HepG2 (cell line): ENCODE measurements around the gene TBC1D16. TPM values are rescaled to one million over a fixed set of nuclear protein-coding genes. Genes with fewer than 3 reads are reported as not detected.
A peak's percentile ranks its signal among the peaks of the same experiment; 100 is the strongest.

Experiments
- ADNP ChIP-seq: sonication (generic); formaldehyde crosslinking; IDR thresholded peaks from 2 replicates; pipeline ENCODE4 v1.4.0; 2020; ENCODE audit warnings: missing genetic modification reagents
- ASH2L ChIP-seq: fragments of 300-600, 200-600 bp; sonication (generic); IDR thresholded peaks from 2 replicates; pipeline ENCODE4 v1.7.0; 2017; ENCODE audit warnings: low read depth, mild to moderate bottlenecking, moderate library complexity, mixed read lengths, low read length; ENCODE audit not compliant: insufficient read length
- KLF13 ChIP-seq: sonication (generic); formaldehyde crosslinking; IDR thresholded peaks from 2 replicates; pipeline ENCODE4 v1.4.0; 2020; ENCODE audit warnings: mild to moderate bottlenecking, missing genetic modification reagents
- NFE2 ChIP-seq: sonication (generic); formaldehyde crosslinking; IDR thresholded peaks from 2 replicates; pipeline ENCODE4 v1.4.0; 2020; ENCODE audit warnings: missing genetic modification reagents
- NFKBIZ ChIP-seq: IDR thresholded peaks from 2 replicates; pipeline ENCODE4 v1.6.1; 2018; ENCODE audit warnings: missing genetic modification reagents, missing compliant biosample characterization
- POLR2G ChIP-seq: fragments of 200-400 bp; formaldehyde crosslinking; IDR thresholded peaks from 2 replicates; pipeline ENCODE4 v1.6.1; 2018; ENCODE audit warnings: mild to moderate bottlenecking, low read depth, low read length, moderate library complexity
- RARG ChIP-seq: sonication (generic); formaldehyde crosslinking; IDR thresholded peaks from 2 replicates; pipeline ENCODE4 v1.4.0; 2020; ENCODE audit warnings: low read depth, mild to moderate bottlenecking, missing genetic modification reagents
- RCOR2 ChIP-seq: IDR thresholded peaks from 2 replicates; pipeline ENCODE4 v1.6.1; 2016; ENCODE audit warnings: missing biosample characterization, missing genetic modification reagents
- REL ChIP-seq: sonication (generic); formaldehyde crosslinking; conservative IDR thresholded peaks from 2 replicates; pipeline ENCODE4 v1.8.0; 2022; ENCODE audit warnings: mild to moderate bottlenecking, missing genetic modification reagents, moderate library complexity
- SP2 ChIP-seq: sonication (generic); formaldehyde crosslinking; IDR thresholded peaks from 2 replicates; pipeline ENCODE4 v1.5.1; 2020; ENCODE audit warnings: mild to moderate bottlenecking, missing genetic modification reagents
- ZNF160 ChIP-seq: sonication (generic); formaldehyde crosslinking; IDR thresholded peaks from 2 replicates; pipeline ENCODE4 v1.8.0; 2022; ENCODE audit warnings: mild to moderate bottlenecking, inconsistent platforms, missing genetic modification reagents
- ZNF224 ChIP-seq: sonication (generic); formaldehyde crosslinking; IDR thresholded peaks from 2 replicates; pipeline ENCODE4 v1.5.0; 2020; ENCODE audit warnings: mild to moderate bottlenecking, missing genetic modification reagents
- ZNF556 ChIP-seq: sonication (generic); formaldehyde crosslinking; IDR thresholded peaks from 2 replicates; pipeline ENCODE4 v1.4.0; 2020; ENCODE audit warnings: mild to moderate bottlenecking, missing genetic modification reagents, borderline replicate concordance
- ZNF788 ChIP-seq: sonication (generic); formaldehyde crosslinking; IDR thresholded peaks from 2 replicates; pipeline ENCODE4 v1.5.0; 2020; ENCODE audit warnings: mild to moderate bottlenecking, missing genetic modification reagents, borderline replicate concordance
- ZNF792 ChIP-seq: IDR thresholded peaks from 2 replicates; pipeline ENCODE4 v1.6.1; 2016
- polyA plus RNA-seq, 8 experiments: library from polyadenylated mRNA; depleted of rRNA in 3 of 8; stranded (reverse) in 7 of 8; unstranded in 1 of 8; fragments of >200 nt; fragmentation: Illumina TruSeq in 4 of 8; extraction: Trizol in 4 of 8; gene quantifications; 2 replicates each; pipeline versions ENCODE4 v1.2.1 to v1.2.3, GENCODE V29; 2011 to 2016; ENCODE audit warnings: low read depth in 4 of 8, missing spikeins in 1 of 8, mixed read lengths in 1 of 8; ENCODE audit not compliant: insufficient read depth in 1 of 8
- total RNA-seq, 5 experiments: library from RNA; depleted of rRNA; stranded (reverse); fragments of >200 nt; fragmentation: Illumina TruSeq; extraction: Trizol; gene quantifications; 2 replicates each; pipeline ENCODE4 v1.2.3, GENCODE V29; 2016; ENCODE audit warnings: low read depth in 1 of 5
- TF ChIP-seq, protein P1 (sequence below): sonication (generic); formaldehyde crosslinking; IDR thresholded peaks from 2 replicates; pipeline ENCODE4 v1.5.0; 2020; ENCODE audit warnings: mild to moderate bottlenecking, missing genetic modification reagents, borderline replicate concordance
- TF ChIP-seq, protein P2 (sequence below): sonication (generic); formaldehyde crosslinking; IDR thresholded peaks from 2 replicates; pipeline ENCODE4 v1.5.1; 2020; ENCODE audit warnings: mild to moderate bottlenecking, missing genetic modification reagents
- TF ChIP-seq, protein P3 (sequence below): sonication (generic); formaldehyde crosslinking; IDR thresholded peaks from 2 replicates; pipeline ENCODE4 v1.4.0; 2020; ENCODE audit warnings: mild to moderate bottlenecking, missing genetic modification reagents
- TF ChIP-seq, protein P4 (sequence below): sonication (generic); formaldehyde crosslinking; IDR thresholded peaks from 2 replicates; pipeline ENCODE4 v1.8.1; 2023; ENCODE audit warnings: missing genetic modification reagents, inconsistent platforms, borderline replicate concordance
- TF ChIP-seq, protein P5 (sequence below): sonication (generic); formaldehyde crosslinking; IDR thresholded peaks from 2 replicates; pipeline ENCODE4 v1.4.0; 2020; ENCODE audit warnings: missing genetic modification reagents

Gene TBC1D16
- total and polyA plus RNA-seq, 2 of the 13 experiments (the other 11 are each of a cell fraction or from before 2014, with no cell fraction given), result 14.9 to 24.9 TPM

DNA sequence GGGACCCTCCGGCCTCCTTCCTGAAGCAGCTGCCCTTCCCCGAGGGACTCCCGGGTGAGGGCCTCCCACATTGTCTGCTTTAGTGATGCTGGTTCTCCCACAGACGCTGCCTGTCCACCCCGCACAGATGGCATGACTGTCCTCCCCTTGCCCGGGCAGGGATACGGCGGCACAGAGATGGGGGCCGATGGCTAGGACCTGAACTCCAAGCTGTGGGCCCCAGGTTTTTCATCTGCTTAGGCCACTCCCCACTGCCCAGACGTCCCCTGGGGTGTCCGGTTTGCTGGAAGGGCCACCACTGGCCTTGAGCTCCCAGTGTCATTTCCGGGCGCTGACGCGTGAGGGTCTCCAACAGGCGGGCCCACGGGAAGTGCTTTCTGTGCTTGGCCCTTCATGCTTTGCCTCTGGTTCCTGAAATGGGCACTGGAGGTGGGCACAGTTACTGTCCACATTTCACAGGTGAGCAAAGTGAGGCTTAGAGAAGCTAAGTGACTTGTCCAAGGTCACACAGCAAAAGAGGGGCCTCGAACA is 109.0 kb downstream of the TBC1D16 start (continued):
- TF ChIP-seq ASH2L, result peak; percentile 6
- TF ChIP-seq ZNF160 (CRISPR knock-in tag), result 0 out of 2 replicates have a peak, but pooled peaks have one; percentile 7
- TF ChIP-seq, protein P1, sequence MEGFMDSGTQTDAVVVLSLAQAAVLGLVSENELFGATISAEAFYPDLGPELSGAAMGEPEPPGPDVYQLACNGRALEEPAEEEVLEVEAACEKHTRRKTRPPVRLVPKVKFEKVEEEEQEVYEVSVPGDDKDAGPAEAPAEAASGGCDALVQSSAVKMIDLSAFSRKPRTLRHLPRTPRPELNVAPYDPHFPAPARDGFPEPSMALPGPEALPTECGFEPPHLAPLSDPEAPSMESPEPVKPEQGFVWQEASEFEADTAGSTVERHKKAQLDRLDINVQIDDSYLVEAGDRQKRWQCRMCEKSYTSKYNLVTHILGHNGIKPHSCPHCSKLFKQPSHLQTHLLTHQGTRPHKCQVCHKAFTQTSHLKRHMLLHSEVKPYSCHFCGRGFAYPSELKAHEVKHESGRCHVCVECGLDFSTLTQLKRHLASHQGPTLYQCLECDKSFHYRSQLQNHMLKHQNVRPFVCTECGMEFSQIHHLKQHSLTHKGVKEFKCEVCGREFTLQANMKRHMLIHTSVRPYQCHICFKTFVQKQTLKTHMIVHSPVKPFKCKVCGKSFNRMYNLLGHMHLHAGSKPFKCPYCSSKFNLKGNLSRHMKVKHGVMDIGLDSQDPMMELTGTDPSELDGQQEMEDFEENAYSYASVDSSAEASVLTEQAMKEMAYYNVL (CRISPR knock-in tag), result peak; percentile 34; the same call in 1 of the 2 replicates
- TF ChIP-seq ZNF224, result 0 out of 2 replicates have a peak, but pooled peaks have one; percentile 13
- peak; percentile 82; the same call in 1 of the 2 replicates for TF ChIP-seq NFKBIZ (CRISPR knock-in tag)
- TF ChIP-seq, protein P2, sequence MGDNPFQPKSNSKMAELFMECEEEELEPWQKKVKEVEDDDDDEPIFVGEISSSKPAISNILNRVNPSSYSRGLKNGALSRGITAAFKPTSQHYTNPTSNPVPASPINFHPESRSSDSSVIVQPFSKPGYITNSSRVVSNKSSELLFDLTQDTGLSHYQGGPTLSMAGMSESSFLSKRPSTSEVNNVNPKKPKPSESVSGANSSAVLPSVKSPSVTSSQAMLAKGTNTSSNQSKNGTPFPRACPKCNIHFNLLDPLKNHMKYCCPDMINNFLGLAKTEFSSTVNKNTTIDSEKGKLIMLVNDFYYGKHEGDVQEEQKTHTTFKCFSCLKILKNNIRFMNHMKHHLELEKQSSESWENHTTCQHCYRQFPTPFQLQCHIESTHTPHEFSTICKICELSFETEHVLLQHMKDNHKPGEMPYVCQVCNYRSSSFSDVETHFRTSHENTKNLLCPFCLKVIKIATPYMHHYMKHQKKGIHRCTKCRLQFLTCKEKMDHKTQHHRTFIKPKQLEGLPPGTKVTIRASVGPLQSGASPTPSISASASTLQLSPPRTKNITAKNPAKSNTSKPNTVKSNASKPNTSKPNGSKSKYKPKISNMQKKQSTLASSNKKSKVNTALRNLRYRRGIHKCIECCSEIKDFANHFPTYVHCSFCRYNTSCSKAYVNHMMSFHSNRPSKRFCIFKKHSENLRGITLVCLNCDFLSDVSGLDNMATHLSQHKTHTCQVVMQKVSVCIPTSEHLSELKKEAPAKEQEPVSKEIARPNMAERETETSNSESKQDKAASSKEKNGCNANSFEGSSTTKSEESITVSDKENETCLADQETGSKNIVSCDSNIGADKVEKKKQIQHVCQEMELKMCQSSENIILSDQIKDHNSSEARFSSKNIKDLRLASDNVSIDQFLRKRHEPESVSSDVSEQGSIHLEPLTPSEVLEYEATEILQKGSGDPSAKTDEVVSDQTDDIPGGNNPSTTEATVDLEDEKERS (CRISPR knock-in tag), result no peak
- 0 out of 2 replicates have a peak, but pooled peaks have one; percentile 20 for TF ChIP-seq NFE2 (CRISPR knock-in tag)
- no peak for TF ChIP-seq ZNF792 (CRISPR knock-in tag)
- TF ChIP-seq SP2 (CRISPR knock-in tag), result no peak
- TF ChIP-seq POLR2G, result peak; percentile 78
- TF ChIP-seq, protein P3, sequence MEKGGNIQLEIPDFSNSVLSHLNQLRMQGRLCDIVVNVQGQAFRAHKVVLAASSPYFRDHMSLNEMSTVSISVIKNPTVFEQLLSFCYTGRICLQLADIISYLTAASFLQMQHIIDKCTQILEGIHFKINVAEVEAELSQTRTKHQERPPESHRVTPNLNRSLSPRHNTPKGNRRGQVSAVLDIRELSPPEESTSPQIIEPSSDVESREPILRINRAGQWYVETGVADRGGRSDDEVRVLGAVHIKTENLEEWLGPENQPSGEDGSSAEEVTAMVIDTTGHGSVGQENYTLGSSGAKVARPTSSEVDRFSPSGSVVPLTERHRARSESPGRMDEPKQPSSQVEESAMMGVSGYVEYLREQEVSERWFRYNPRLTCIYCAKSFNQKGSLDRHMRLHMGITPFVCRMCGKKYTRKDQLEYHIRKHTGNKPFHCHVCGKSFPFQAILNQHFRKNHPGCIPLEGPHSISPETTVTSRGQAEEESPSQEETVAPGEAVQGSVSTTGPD (CRISPR knock-in tag), result 0 out of 2 replicates have a peak, but pooled peaks have one; percentile 14
- no peak for TF ChIP-seq RARG
- 0 out of 2 replicates have a peak, but pooled peaks have one; percentile 43 for TF ChIP-seq ADNP (CRISPR knock-in tag)
- TF ChIP-seq ZNF556 (CRISPR knock-in tag), result no peak
- 0 out of 2 replicates have a peak, but pooled peaks have one; percentile 61 for TF ChIP-seq RCOR2 (CRISPR knock-in tag)
- TF ChIP-seq, protein P4, sequence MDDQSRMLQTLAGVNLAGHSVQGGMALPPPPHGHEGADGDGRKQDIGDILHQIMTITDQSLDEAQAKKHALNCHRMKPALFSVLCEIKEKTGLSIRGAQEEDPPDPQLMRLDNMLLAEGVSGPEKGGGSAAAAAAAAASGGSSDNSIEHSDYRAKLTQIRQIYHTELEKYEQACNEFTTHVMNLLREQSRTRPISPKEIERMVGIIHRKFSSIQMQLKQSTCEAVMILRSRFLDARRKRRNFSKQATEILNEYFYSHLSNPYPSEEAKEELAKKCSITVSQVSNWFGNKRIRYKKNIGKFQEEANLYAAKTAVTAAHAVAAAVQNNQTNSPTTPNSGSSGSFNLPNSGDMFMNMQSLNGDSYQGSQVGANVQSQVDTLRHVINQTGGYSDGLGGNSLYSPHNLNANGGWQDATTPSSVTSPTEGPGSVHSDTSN (CRISPR knock-in tag), result no peak
- TF ChIP-seq REL (CRISPR knock-in tag), result 0 out of 2 replicates have a peak, but pooled peaks have one; percentile 1
- TF ChIP-seq KLF13 (CRISPR knock-in tag), result no peak
- TF ChIP-seq ZNF788 (CRISPR knock-in tag), result no peak
- TF ChIP-seq, protein P5, sequence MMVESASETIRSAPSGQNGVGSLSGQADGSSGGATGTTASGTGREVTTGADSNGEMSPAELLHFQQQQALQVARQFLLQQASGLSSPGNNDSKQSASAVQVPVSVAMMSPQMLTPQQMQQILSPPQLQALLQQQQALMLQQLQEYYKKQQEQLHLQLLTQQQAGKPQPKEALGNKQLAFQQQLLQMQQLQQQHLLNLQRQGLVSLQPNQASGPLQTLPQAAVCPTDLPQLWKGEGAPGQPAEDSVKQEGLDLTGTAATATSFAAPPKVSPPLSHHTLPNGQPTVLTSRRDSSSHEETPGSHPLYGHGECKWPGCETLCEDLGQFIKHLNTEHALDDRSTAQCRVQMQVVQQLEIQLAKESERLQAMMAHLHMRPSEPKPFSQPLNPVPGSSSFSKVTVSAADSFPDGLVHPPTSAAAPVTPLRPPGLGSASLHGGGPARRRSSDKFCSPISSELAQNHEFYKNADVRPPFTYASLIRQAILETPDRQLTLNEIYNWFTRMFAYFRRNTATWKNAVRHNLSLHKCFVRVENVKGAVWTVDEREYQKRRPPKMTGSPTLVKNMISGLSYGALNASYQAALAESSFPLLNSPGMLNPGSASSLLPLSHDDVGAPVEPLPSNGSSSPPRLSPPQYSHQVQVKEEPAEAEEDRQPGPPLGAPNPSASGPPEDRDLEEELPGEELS, result no peak
